Epithelial cell of esophagus (primary cell): ENCODE data around the gene SYK.

ENCODE experiments used
- DNase-seq: peaks from one replicate; pipeline ENCODE4 v3.0.0; 2010; ENCODE audit warnings: low read depth
- H3K4me3 ChIP-seq: 2 replicates; pipeline ENCODE4 v1.5.1; 2011; ENCODE audit warnings: mild to moderate bottlenecking, low read length, control low read depth
- TF ChIP-seq, protein P1 (sequence below): IDR thresholded peaks from 2 replicates; pipeline ENCODE4 v1.5.1; 2011; ENCODE audit warnings: low read depth, mild to moderate bottlenecking, low read length, control low read depth, inconsistent platforms; ENCODE audit not compliant: insufficient read depth; ENCODE audit errors: missing control alignments

SYK gene

DNA sequence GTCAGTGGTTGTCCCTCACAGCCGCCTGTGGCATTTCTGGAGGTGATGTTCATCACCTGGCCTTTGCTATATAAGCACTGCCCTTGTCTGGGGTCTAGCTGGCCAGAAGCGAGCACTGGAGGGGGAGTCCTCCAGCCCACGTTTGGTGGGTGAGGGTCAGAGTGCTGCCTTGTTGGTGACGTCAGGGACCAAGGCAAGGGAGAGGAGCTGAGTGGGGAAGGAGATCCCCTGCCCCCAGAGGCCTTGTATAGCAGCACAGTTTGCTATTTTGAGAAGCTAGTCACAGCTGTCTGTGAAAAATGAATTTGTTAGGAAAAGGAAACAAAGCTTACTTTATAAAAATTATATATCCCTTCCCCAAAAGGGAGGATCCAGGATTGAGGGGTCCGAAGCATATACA, 49.8 kb downstream of the SYK start:
- TF ChIP-seq, protein P1, sequence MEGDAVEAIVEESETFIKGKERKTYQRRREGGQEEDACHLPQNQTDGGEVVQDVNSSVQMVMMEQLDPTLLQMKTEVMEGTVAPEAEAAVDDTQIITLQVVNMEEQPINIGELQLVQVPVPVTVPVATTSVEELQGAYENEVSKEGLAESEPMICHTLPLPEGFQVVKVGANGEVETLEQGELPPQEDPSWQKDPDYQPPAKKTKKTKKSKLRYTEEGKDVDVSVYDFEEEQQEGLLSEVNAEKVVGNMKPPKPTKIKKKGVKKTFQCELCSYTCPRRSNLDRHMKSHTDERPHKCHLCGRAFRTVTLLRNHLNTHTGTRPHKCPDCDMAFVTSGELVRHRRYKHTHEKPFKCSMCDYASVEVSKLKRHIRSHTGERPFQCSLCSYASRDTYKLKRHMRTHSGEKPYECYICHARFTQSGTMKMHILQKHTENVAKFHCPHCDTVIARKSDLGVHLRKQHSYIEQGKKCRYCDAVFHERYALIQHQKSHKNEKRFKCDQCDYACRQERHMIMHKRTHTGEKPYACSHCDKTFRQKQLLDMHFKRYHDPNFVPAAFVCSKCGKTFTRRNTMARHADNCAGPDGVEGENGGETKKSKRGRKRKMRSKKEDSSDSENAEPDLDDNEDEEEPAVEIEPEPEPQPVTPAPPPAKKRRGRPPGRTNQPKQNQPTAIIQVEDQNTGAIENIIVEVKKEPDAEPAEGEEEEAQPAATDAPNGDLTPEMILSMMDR: no peak
- no peak overlapping the region for H3K4me3 ChIP-seq
- no peak for DNase-seq

DNA sequence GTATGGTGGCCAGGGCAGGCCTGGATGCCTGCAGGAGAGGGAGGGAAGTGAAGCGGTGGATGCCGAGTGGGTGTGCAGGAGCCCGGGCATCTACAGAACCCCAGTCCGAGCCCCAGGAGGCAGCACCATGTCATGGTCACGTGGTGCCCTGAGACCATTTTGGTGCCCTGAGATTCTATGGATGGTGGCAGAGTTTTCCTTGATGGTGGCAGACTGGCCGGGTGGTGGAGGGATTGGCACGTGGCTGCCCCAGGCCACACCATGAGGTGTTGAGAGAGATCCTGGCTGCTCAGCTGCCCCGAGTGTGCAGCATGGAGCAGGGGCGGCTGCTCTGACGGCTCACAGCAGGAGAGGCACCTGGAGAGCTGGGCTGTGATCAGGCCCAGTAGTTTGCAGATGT, 52.3 kb downstream of the SYK start:
- DNase-seq: no peak
- TF ChIP-seq, protein P1: no peak
- H3K4me3 ChIP-seq: no peak overlapping the region

DNA sequence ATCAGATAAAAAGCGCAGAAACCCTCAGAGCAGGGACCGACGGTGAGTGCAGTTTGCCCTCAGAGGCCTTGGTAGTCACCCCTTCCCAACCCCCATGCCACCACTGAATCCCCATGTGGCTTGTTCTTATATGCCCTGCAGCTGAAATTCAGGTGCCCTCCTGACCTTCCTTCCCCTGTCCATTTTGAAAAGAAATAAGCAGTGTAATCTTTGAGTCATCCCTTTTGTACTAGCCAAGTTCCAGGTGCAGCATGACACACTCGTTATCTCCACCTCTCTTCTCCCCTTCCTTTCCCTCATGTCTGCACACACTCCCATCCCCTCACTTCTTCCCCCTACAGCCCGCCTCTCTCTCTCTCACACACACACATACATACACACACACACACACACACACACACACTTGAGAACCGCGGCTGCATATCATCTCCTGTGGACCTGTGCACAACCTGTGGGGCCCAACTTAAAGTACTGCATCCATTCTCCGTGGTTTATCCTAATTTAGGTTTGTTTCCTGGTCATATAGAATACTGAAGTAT, 53.1 kb downstream of the SYK start:
- DNase-seq: peak; percentile 41
- no peak overlapping the region for H3K4me3 ChIP-seq
- TF ChIP-seq, protein P1: no peak

DNA sequence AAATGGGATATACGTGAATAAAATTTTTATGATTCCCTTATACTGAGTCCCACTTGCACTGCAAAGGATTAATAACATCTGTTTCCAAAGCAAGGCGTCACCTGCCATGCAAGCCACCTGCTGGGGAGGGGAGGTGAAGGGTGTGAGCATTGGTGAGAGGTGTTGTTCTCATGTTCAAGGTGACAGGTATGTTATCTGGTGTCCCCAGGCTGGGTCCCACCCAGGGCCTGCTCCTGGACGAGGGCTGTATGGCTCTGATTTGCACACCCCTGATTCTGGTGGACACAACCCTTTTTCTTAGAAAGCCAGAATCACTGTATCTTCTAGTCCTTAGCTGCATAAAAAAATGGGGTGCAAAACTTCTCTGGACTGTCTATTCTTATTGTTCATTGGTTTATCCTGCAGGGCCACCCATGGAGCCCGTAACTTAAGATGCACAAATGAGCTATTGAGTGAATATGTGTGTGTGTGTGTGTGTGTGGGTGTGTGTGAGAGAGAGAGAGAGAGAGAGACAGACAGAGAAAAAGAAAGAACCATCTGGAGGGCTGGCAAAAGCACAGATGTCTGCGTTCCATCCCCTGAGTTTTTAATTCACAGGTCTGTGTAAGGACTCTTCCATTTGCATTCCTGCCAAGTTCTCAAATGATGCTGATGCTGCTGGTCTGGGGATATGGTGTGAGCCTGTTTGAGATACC, 53.7 kb downstream of the SYK start:
- no peak for DNase-seq
- no peak overlapping the region for H3K4me3 ChIP-seq
- TF ChIP-seq, protein P1: no peak

DNA sequence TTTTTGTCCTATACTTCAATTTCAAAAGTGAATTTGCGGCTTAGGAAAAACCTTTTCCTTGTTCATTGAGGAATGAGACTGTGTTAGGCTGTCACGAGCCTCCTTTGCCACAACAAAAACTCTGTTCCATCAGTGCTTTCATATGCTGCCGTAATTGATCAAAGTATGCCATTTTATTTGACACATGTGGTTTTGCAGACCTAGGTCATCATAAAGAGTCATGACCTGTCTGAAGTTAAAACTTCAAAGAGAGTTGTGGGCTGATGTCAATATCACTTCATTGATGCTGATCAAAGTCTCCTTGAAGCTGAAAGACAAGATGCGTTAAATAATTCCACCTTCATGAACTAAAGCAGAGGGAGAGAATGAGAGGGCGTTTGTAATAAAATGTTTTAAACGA, 55.5 kb downstream of the SYK start:
- H3K4me3 ChIP-seq: no peak overlapping the region
- TF ChIP-seq, protein P1: no peak
- no peak for DNase-seq

DNA sequence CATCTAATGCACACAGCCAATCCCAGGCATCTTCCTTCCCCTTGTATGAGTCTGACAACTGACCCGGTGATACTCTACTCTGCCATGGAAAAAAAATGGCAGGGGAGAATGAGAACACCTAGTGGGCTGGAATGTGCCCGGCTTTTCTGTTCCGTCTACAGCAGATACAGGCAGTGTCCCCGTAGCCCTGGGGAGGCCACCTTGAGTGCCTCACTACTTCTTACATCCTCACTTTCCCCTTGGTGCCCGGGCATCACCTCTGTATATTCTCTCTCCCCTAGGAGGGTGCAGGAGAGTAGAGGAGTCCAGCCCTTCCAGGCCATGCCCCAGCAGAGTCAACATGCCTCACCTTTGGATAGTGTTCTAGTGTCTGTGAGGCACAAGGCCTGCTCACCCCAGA, 56.2 kb downstream of the SYK start:
- no peak for DNase-seq
- no peak overlapping the region for H3K4me3 ChIP-seq
- TF ChIP-seq, protein P1: no peak

DNA sequence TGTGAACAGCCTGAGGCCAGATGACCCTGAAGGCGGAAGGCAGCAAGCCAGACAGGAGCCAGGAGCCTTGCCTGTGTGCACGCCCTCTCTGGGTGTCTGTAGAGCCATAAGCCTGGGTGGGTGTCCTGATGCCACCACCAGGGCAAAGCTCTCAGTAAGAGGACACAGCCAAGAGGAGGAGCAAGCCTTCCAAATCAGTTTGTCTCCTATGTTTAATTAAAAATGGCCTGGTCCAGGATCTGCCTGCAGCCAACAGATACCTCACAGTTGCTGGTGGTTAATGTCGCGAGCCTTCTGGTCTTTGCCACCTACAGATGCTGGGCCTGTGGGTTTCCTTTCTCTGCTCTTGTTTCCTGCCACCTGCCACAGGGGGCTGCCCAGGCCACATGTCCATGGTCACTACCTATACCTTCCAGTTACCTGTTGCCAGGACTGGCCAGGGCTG, 56.9 kb downstream of the SYK start:
- no peak overlapping the region for H3K4me3 ChIP-seq
- no peak for DNase-seq
- TF ChIP-seq, protein P1: no peak
